ENCODE measurements around the gene UBXN7. TPM values are rescaled to one million over a fixed set of nuclear protein-coding genes. Genes with fewer than 3 reads are reported as not detected.

Gene UBXN7
- total and polyA plus RNA-seq, 2 of the 8 experiments (the other 6 are each of a cell fraction or from before 2014, with no cell fraction given): 18.5 to 109 TPM

DNA sequence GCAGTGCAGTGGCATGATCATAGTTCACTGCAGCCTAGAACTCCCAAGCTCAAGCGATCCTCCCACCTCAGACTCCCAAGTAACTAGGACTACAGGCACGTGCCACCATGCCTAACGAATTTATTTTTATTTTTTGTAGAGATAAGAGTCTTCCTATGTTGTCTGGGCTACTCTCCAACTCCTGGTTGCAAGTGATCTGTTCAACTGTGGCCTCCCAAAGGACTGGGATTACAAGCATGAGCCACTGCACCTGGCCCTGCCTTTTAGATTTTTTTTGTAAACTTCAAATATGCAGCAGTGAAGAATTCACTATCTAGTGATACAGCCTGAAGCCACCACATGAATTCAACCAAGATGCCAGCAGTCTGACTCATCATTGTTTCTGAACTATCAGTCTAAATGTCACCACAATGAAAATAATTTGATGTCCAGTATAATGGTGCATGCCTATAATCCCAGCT, 32.7 kb downstream of the UBXN7 start:
- H3K27ac ChIP-seq (ENCODE audit: low read depth, low read length): no peak overlapping the region

More for the DNA sequence above, 32.7 kb downstream of the UBXN7 start:
- Histone ChIP-seq H3K18ac (ENCODE audit: extremely low read depth, low read length) (no peak overlapping the region), H2BK15ac (ENCODE audit: low read length) (no peak overlapping the region), H2BK12ac (ENCODE audit: low read depth, low read length) (no peak overlapping the region), H3K79me2 (ENCODE audit: control insufficient read depth in 1 of 2, insufficient read depth in 2 of 2, low read length in 2 of 2) (0 out of 4 replicates have a peak, but pooled peaks cover 0 to 1% of the 10 kb centered on the region in 2 experiments), H3K4me1 (replicated peaks in 1 of 4; ENCODE audit: control insufficient read depth in 3 of 4, insufficient read depth in 4 of 4, low read length in 3 of 4) (no peaks in the 10 kb centered on the region), H3K56ac (replicated peaks; ENCODE audit: insufficient read length, low read depth, low read length) (no peak overlapping the region), H4K8ac (ENCODE audit: extremely low read depth, insufficient read depth, low read length) (no peak overlapping the region), H3K4me3 (ENCODE audit: extremely low read depth in 1 of 4, insufficient read depth in 2 of 4, low read depth in 3 of 4, low read length in 4 of 4) (no peak overlapping the region), H3K23ac (ENCODE audit: insufficient read length) (no peak overlapping the region), H3K4ac (replicated peaks; ENCODE audit: insufficient read length, low read depth, low read length) (no peak overlapping the region), H2BK120ac (replicated peaks; ENCODE audit: low read depth, low read length) (no peak overlapping the region), H3K36me3 (ENCODE audit: control insufficient read depth in 2 of 4, insufficient read depth in 4 of 4, low read length in 3 of 4) (peaks cover 11 to 36% (median 20%) of the 10 kb centered on the region in 4 experiments), H2BK20ac (ENCODE audit: low read length) (no peak overlapping the region), H3K9ac (replicated peaks in 1 of 4; ENCODE audit: extremely low read depth in 1 of 4, low read depth in 3 of 4, low read length in 3 of 4) (no peak overlapping the region), H4K91ac (replicated peaks; ENCODE audit: insufficient read length, low read length) (no peak overlapping the region), H2AK5ac (ENCODE audit: low read depth, low read length) (no peak overlapping the region), H3K79me1 (ENCODE audit: low read depth, low read length) (peaks cover 2% of the 10 kb centered on the region; the same call in 1 of the 2 replicates), H4K20me1 (replicated peaks in 1 of 2; ENCODE audit: control insufficient read depth in 1 of 2, insufficient read depth in 2 of 2, low read length in 2 of 2) (peaks cover 0 to 3% of the 10 kb centered on the region in 2 experiments), H2BK5ac (ENCODE audit: low read depth, low read length) (no peak overlapping the region), H3K14ac (ENCODE audit: insufficient read length) (no peak overlapping the region), H2AFZ (ENCODE audit: low read length) (no peak overlapping the region), H4K5ac (ENCODE audit: insufficient read length, low read depth, low read length) (no peak overlapping the region), H3K27me3 (replicated peaks in 1 of 4; ENCODE audit: control insufficient read depth in 3 of 4, extremely low read depth in 1 of 4, insufficient read depth in 3 of 4, low read length in 3 of 4) (no peaks in the 10 kb centered on the region), H3K23me2 (ENCODE audit: low read depth, low read length) (no peaks in the 10 kb centered on the region), H3K4me2 (ENCODE audit: insufficient read depth in 1 of 2, low read depth in 2 of 2, low read length in 2 of 2) (no peak overlapping the region), H3K9me3 (ENCODE audit: insufficient read depth in 2 of 2, low read depth in 1 of 2, low read length in 1 of 2) (no peaks in the 10 kb centered on the region)
- no peak for DNase-seq (ENCODE audit: low read depth in 1 of 2, low spot score in 2 of 2)
- ChIA-PET CTCF (ENCODE audit: partially characterized antibody) (no interaction called here), POLR2A (ENCODE audit: partially characterized antibody) (no interaction called here)
- WGBS, 2 experiments (ENCODE audit: extremely low coverage in 1 of 2, insufficient coverage in 1 of 2, insufficient read length in 1 of 2, insufficient replicate concordance in 2 of 2, low coverage in 1 of 2, low lambda C conversion rate in 2 of 2, missing lambda C conversion rate in 1 of 2): 89% methylated on average over 3 of the region's 3 CpGs; no CpG with 5 or more reads in 1 of the 2 experiments
- TF ChIP-seq EZH2 (IDR thresholded peaks at IDR 0.05; ENCODE audit: low read depth, low read length, severe bottlenecking): no peak
- TF ChIP-seq EGR1 (IDR thresholded peaks at IDR 0.05; ENCODE audit: borderline replicate concordance, low read depth, low read length): no peak
- no peak for TF ChIP-seq TCF12 (IDR thresholded peaks at IDR 0.05; ENCODE audit: low read depth, low read length)
- no peak for TF ChIP-seq TAF1 (IDR thresholded peaks at IDR 0.05; ENCODE audit: low read depth, low read length)
- TF ChIP-seq TAF7 (optimal IDR thresholded peaks at IDR 0.05; ENCODE audit: borderline replicate concordance, low read depth, low read length): no peak
- TF ChIP-seq SIRT6 (IDR thresholded peaks at IDR 0.05; ENCODE audit: low read length): no peak
- FAIRE-seq: no peak

Measured in H1 (cell line).